A673 (cell line): Measurements from ENCODE around the gene DHRS12. TPM values are rescaled to one million over a fixed set of nuclear protein-coding genes. Genes with fewer than 3 reads are reported as not detected.

Source experiments
- BruUV-seq: library from RNA; stranded (reverse); fragments of 400-500 nt; replicated peaks from 2 replicates; lab custom pipeline; 2021; lab: Mats Ljungman, UMichigan
- CTCF ChIA-PET: fragments of 300-600 bp; sonication (Branson Sonifier 250); formaldehyde crosslinking; loops from one replicate; lab custom pipeline; 2022; ENCODE audit warnings: antibody characterized with exemption; lab: Charles Lee
- POLR2A ChIA-PET: fragments of 300-600 bp; sonication (Branson Sonifier 250); formaldehyde crosslinking; loops from one replicate; lab custom pipeline; 2022; ENCODE audit warnings: antibody characterized with exemption; ENCODE audit not compliant: low non-redundant PET; lab: Charles Lee
- DNase-seq: peaks from one replicate; pipeline ENCODE4 v3.0.0-alpha.2; 2015; ENCODE audit warnings: low spot score
- H3K27ac ChIP-seq: fragments of 200-600 bp; sonication (generic); 2 replicates; pipeline ENCODE4 v1.5.1; 2016; ENCODE audit warnings: mixed run types, low read depth, mild to moderate bottlenecking, mixed read lengths, antibody characterized with exemption, low read length; ENCODE audit not compliant: poor library complexity, severe bottlenecking
- H3K27me3 ChIP-seq: fragments of 200-600 bp; sonication (generic); replicated peaks from 2 replicates; pipeline ENCODE4 v1.6.1; 2017; ENCODE audit warnings: mixed run types, low read depth, mild to moderate bottlenecking, mixed read lengths, antibody characterized with exemption, low read length; ENCODE audit not compliant: insufficient read depth, poor library complexity
- H3K36me3 ChIP-seq: fragments of 200-600 bp; sonication (generic); 2 replicates; pipeline ENCODE4 v1.6.1; 2016; ENCODE audit warnings: mixed run types, mild to moderate bottlenecking, mixed read lengths, antibody characterized with exemption, low read length; ENCODE audit not compliant: insufficient read depth, poor library complexity, severe bottlenecking
- H3K4me1 ChIP-seq: fragments of 200-600 bp; sonication (generic); 2 replicates; pipeline ENCODE4 v1.6.1; 2017; ENCODE audit warnings: mixed run types, mild to moderate bottlenecking, mixed read lengths, antibody characterized with exemption, low read length; ENCODE audit not compliant: insufficient read depth, poor library complexity, severe bottlenecking
- H3K4me3 ChIP-seq: fragments of 200-600 bp; sonication (generic); 2 replicates; pipeline ENCODE4 v1.5.1; 2016; ENCODE audit warnings: low read depth, mixed run types, mild to moderate bottlenecking, mixed read lengths, low read length; ENCODE audit not compliant: poor library complexity, severe bottlenecking
- H3K9me3 ChIP-seq: fragments of 200-600 bp; sonication (generic); 2 replicates; pipeline ENCODE4 v1.6.1; 2016; ENCODE audit warnings: mixed run types, low read depth, mild to moderate bottlenecking, mixed read lengths, antibody characterized with exemption, low read length; ENCODE audit not compliant: poor library complexity, severe bottlenecking
- EZH2 ChIP-seq: fragments of 200-600 bp; sonication (generic); IDR thresholded peaks from 2 replicates; pipeline ENCODE4 v1.6.1; 2017; ENCODE audit warnings: borderline replicate concordance, low read depth, mild to moderate bottlenecking, mixed read lengths, antibody characterized with exemption, low read length; ENCODE audit not compliant: poor library complexity, severe bottlenecking
- intact Hi-C: fragments of 100-400 bp; cut with micrococcal nuclease; formaldehyde crosslinking; loops from one replicate; pipeline ENCODE4 v1.10.0; 2022; ENCODE audit not compliant: unreplicated experiment
- total RNA-seq: library from RNA; stranded (reverse); gene quantifications from 2 replicates; pipeline ENCODE4 v1.2.3, GENCODE V29; 2021
- TF ChIP-seq, protein P1 (sequence below): fragments of 300-800, 200-600 bp; sonication (generic); conservative IDR thresholded peaks from 2 replicates; pipeline ENCODE4 v1.5.1; 2017; ENCODE audit warnings: low read depth, mild to moderate bottlenecking, antibody characterized with exemption, low read length, moderate library complexity, mixed read lengths

Gene DHRS12
- total RNA-seq, 1 experiment from 2014 or later: 2.8 TPM

DNA sequence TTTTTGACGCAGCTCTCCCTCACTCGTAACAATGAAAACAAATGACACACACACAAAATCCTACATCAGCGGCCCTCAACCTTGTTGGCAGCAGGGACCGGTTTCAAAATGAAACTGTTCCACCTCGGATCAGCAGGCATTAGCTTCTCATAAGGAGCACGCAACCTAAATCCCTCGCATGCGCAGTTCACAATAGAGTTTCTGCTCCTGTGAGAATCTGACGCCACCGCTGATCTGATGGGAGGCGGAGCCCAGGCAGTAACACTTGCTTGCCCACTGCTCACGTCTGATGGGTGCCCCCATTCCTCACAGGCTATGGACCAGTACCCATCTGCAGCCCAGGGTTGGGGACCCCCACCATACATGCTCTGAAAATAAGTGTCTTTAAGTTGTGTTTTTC lies 43.4 kb downstream of the DHRS12 start:
- ChIA-PET CTCF (no interaction called here), POLR2A (no interaction called here)
- no peak for DNase-seq
- peaks cover 3% of the 10 kb centered on the region for H3K4me1 ChIP-seq
- H3K9me3 ChIP-seq: no peaks in the 10 kb centered on the region
- H3K27ac ChIP-seq: no peak overlapping the region
- TF ChIP-seq, protein P1, sequence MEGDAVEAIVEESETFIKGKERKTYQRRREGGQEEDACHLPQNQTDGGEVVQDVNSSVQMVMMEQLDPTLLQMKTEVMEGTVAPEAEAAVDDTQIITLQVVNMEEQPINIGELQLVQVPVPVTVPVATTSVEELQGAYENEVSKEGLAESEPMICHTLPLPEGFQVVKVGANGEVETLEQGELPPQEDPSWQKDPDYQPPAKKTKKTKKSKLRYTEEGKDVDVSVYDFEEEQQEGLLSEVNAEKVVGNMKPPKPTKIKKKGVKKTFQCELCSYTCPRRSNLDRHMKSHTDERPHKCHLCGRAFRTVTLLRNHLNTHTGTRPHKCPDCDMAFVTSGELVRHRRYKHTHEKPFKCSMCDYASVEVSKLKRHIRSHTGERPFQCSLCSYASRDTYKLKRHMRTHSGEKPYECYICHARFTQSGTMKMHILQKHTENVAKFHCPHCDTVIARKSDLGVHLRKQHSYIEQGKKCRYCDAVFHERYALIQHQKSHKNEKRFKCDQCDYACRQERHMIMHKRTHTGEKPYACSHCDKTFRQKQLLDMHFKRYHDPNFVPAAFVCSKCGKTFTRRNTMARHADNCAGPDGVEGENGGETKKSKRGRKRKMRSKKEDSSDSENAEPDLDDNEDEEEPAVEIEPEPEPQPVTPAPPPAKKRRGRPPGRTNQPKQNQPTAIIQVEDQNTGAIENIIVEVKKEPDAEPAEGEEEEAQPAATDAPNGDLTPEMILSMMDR: no peak
- TF ChIP-seq EZH2: no peak
- BruUV-seq: no TSS peak
- H3K27me3 ChIP-seq: no peaks in the 10 kb centered on the region
- H3K36me3 ChIP-seq: peaks cover 82% of the 10 kb centered on the region
- H3K4me3 ChIP-seq: no peak overlapping the region
- intact Hi-C loops: no loop called here

DNA sequence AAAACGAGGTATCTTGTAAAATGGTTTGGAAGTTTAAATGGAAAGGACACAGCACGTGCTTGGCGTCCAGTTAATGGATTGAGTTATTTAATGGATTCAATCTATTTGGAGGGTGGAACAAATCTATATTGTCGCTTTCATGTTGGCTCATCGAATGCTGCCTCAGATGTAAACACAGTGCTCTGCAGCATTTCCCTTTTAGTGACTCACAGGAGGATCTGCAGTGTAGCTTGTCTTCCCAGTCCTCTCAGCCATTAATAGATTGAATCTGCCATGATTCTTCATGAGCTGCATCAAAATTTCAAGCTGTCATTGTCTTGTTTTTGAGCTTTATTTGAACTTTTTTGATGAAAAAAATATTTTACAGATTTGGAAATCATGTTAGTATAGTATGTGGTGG lies 44.7 kb downstream of the DHRS12 start:
- H3K27me3 ChIP-seq: no peaks in the 10 kb centered on the region
- CTCF ChIA-PET: no interaction called here
- DNase-seq: no peak
- no peaks in the 10 kb centered on the region for H3K9me3 ChIP-seq
- H3K36me3 ChIP-seq: peaks cover 95% of the 10 kb centered on the region
- intact Hi-C loops: no loop called here
- H3K4me3 ChIP-seq: no peak overlapping the region
- POLR2A ChIA-PET: no interaction called here
- BruUV-seq: no TSS peak
- TF ChIP-seq EZH2: no peak
- TF ChIP-seq, protein P1: no peak
- peaks cover 3% of the 10 kb centered on the region for H3K4me1 ChIP-seq
- no peak overlapping the region for H3K27ac ChIP-seq

DNA sequence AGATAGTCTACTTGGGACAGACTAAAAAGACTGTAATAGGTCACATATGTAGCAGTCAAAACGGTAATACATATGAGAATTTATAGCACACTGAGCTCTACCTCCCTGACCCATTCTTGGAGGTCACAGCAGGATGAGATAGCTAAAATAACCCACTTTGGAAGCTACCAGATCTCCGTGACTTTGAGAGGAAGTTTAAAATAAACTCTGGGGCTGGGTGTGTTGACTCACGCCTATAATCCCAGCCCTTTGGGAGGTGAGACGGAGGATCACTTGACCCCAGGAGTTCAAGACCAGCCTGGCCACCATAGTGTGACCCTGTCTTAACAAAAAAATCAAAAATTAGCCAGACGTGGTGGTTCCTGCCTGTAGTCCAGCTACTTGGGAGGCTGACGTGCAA lies 45.3 kb downstream of the DHRS12 start:
- BruUV-seq: no TSS peak
- peaks cover 95% of the 10 kb centered on the region for H3K36me3 ChIP-seq
- H3K27me3 ChIP-seq: no peaks in the 10 kb centered on the region
- H3K27ac ChIP-seq: no peak overlapping the region
- H3K4me3 ChIP-seq: no peak overlapping the region
- POLR2A ChIA-PET: no interaction called here
- TF ChIP-seq EZH2: no peak
- TF ChIP-seq, protein P1: no peak
- DNase-seq: no peak
- intact Hi-C loops: no loop called here
- CTCF ChIA-PET: no interaction called here
- no peaks in the 10 kb centered on the region for H3K9me3 ChIP-seq
- H3K4me1 ChIP-seq: no peaks in the 10 kb centered on the region
